GM18507 (cell line): ENCODE data around the gene ANO9.
"Not testable (repeated sequence)": the region's sequence is repeated elsewhere in the genome, so short reads cannot be mapped to it uniquely, and the experiment has no call there.

Experiments
- DNase-seq: peaks from one replicate; pipeline ENCODE4 v3.0.0; 2011; ENCODE audit warnings: low read depth; ENCODE audit not compliant: insufficient read length; ENCODE audit errors: extremely low spot score
- FAIRE-seq: peaks from 2 replicates; lab custom pipeline; 2011; peaks lifted over from hg19 to GRCh38; lab: Jason Lieb, UNC

Gene ANO9

DNA sequence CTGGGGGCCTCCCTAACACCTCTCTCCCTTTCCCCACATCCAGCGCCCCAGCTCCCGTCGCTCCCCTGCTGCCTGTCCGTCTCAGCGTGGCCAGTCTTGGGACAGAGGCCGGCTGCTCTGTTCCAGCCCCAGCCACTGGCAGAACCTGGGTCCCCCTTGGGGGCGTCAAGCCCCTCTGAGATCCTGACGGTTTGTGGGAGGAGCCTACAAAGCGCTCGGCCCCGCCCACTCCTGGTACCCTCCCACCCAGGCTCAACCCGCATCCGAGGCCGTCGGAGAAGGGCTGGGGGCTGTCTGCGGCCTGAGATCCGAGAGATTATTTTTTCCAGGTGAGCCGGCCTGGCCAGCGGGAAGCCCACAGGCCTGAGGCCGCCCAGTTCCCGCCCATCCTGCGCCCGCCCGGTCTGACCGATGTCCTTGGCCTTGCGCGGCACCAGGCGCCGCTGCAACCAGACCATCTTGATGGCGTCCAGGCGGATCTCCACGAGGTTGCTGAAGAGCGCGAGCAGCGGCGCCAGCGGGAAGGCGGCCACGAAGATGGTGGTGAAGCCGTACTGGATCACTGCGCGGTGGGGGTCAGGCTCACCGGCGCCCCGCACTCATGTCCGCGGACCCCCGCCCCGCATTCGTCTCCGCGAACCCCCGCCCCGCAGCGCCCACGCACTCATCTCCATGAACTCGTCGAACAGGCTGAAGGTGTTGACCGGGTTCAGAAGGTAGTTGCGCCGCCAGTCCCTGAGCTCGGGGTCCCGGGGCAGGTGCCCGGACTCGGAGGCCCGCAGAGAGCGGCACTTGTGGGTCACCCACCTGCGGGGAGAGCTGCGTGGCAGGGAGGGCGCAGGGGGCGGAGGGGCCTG is 21.5 kb downstream of the ANO9 start:
- DNase-seq: no peak
- FAIRE-seq: no peak

DNA sequence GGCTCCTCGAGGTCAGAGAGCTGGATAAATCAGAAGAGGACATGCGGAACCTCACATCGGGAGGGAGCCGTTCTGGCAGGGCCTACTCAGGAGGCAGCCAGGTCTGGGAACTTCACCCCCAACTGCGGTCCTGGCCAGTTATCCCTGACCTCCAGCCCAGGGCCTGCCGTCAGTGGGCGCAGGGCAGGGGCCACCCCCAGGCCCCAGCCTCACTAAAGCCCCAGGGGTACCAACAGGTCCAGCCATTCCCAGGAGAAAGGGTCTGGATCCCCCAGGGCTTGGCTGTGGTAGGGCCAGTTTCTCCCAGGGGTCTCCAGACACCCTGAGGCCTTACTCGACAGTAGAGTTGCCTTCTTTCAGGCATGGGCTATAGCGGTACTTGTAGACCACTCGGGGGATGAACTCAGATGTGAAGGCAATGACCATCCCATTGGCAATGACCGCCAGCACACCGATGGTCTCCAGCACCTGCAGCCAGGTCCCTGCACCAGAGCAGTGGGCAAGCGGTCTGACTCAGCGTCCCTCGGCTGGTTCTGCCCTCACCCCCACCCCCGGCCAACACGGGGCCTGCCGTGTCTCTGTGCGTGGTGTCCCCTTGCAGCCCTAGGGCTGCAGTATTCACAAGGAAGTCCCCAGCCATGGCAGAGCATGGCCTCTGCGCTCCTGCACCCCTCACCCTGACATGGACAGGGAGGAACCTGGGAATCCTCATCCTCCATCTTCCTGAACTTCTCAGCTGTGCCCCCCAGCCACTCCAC is 22.4 kb downstream of the ANO9 start:
- no peak for DNase-seq

DNA sequence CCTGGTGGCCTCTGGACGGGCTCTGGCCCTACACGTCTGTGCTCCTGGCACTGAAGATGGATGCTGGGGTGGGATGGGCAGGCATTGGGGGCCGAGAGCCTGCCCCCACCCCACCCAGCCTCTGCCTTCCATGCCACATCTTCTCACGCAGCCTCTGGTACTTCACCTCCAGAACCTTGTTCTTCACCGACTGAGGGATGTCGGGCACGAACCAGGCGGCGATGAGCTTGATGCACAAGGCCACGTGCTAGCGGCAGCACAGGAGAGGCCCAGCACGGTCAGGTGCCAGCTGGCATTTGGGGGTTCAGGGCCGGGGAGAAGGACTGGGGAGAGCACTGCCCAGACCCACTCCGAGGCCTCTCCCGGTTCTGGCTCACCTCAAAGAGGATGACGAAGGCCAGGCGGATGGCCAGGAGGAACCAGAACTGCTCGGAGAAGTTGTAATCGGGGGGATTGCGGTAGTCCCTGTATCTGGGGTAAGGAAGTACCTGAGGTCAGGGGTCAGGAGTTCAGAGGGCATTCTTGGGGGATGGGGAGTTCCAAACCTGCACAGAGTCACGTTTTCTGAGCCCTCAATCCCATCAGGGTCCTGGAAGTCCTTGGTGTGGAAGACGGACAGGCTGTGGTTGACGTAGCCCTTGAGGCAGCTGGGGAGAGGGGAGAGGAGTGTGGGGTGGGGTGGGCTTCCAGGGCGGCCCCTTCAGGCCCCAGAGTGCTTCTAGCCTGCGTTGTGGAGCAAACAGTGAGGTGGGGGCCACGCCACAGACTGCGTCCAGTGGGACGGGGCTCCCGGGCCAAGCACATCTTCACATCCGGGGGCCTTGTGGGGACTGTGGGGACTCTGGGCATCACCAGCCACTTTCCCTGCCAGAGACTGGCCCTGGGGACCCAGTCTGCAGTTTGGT is 23.2 kb downstream of the ANO9 start:
- DNase-seq: no peak
- FAIRE-seq: no peak

More for the DNA sequence above, 22.4 kb downstream of the ANO9 start:
- no peak for FAIRE-seq

DNA sequence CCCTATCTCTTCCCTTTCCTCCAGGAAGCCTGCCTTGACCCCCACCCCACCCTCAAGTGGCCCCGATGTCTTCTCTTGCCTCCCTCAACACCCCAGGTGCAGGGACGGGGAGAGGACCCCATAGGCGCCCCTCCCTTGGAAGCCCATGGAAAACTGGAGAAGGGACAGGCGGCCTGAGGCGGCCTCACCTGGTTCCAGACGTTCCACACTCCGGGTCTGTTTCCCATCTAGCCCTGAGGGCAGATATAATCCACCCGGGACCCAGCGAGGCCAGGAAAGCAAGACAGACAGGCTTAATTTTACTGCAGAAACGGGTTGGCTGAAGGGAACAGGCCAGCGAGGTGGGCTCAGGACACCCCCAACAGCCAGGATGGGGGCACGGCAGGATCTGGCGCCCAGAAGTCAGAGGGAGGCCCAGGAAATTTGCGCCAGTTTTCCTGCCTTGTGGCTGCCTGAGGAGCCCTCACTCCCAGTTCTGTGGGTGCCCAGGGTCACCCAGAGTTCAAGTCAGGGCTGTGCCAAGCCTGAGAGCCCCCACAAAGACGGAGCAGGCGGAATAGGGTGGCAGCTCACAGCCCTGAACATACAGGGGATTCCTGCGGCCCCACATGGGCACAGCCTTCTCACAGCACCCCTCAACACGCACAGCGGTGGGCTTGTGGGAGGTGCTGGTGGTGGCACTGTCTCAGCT is 24.0 kb downstream of the ANO9 start:
- FAIRE-seq (no peak), DNase-seq (no peak)

DNA sequence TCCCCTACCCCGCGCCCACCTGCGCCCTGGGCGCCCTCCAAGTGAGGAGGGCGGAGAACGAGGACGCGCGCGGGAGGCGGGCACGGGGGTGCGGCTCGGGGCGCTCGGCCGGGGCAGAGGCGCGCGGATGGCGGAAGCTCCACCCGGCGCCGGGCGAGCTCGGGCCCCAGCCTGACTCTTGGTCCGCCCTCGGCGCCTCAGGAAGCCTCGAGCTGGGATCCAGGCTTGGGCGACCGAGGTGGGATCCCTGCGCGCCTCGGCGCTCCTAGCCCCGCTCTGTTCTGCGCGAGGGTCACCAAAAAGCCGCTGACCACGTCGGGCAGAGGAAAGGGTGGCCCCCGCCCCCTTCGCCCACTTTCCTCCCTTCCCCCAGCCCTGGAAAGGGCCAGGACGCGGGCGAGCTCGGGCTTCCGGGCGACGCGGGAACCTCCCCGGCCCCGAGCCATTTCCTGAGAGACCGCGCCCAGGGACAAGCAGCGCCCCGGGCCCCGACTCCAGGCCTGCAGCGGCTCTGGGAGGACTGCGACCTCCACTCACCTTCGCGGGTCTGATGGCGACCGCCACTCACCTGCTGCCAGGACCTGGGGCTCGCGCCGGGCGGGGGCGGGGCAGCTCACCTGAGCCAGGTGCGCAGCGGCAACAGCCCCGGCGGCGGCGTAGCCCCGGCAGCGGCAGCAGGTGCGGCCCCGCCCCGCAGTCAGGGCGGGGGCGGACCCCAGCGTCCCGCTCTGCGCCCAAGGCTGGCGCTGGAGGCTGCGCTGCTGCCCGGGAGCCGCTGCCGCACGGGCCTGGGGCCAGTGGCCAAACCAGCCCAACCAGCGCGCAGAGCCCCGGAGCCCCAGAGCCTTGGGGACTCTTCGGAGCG is 24.8 kb downstream of the ANO9 start:
- DNase-seq (no peak), FAIRE-seq (no peak)

DNA sequence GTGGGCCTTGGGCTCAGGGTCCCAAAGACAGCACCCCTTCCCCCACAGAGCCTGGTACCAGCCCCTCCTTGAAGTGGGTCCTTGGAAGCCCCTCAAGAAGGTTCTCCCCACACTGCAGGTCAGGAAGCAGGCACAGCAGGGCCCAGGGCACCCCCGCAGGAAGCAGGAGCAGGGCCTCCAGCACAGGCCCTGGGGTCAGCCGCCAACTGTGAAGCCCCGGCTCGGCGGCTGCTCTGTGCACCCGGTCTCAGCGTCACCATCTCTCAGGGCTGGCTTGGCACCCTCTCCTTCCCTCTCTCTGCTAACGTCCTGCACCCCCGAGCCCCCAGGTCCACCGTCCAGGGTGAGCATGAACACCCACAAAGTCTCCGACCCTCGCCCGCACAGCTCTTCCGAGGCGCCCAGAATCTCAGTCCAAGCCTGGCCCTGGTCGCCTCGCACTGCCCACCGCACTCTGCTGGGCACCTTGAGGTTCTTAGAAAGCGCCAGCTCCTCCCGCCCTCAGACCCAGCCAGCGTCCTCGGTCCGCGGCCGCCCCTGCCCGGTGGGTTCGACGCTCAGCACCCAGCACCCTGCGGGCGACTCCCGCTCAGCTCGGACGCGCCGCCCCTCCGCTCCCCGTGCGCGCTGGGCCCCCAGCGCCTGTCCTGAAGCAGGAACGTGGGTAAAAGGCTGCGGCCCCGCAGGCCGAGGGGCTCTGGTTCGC is 25.6 kb downstream of the ANO9 start:
- FAIRE-seq (no peak), DNase-seq (no peak)

DNA sequence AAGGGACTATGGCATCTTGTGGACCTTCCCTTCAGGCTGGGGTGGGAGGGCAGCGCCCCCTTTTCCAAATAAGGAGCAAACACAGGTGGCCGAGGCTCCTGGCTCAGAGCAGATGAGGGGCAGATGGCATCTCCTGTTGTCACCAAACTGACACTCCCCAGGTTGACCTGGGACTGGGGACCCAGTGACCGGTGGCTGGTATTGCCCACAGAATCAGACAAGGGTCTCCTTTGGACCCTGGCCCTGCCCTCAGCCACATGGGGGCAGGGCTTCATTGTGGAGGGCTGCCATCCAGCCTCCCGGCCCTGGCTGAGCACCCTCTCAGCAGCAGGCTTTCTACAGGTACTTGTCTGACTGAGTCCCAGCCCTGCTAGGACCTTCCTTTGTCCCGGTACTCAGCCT is 26.2 kb downstream of the ANO9 start:
- DNase-seq: no peak
- FAIRE-seq: no peak

DNA sequence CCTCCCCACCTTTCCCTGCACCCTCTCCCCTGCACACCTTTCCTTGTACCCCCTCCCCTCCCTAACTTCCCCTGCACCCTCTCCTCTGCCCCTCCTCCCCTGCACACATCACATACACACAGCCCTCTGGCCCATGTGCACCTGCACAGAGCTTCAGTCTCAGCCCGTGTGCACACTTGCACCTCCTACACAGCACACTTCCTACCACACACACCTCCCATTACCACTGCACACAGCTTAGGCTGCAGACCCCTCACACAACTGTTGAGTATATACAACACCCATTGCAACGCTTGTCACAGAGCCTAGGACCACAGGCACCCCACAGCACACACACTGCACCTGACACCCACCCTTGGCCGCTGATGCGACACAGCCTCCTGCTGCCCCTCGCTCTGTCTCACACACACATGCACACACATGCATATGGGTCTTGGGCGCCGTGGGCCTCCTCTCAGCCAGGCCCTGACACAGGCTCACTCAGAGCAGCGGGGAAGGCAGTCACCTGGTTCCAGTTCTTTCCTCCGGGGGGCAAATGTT is 27.4 kb downstream of the ANO9 start:
- no peak for FAIRE-seq

DNA sequence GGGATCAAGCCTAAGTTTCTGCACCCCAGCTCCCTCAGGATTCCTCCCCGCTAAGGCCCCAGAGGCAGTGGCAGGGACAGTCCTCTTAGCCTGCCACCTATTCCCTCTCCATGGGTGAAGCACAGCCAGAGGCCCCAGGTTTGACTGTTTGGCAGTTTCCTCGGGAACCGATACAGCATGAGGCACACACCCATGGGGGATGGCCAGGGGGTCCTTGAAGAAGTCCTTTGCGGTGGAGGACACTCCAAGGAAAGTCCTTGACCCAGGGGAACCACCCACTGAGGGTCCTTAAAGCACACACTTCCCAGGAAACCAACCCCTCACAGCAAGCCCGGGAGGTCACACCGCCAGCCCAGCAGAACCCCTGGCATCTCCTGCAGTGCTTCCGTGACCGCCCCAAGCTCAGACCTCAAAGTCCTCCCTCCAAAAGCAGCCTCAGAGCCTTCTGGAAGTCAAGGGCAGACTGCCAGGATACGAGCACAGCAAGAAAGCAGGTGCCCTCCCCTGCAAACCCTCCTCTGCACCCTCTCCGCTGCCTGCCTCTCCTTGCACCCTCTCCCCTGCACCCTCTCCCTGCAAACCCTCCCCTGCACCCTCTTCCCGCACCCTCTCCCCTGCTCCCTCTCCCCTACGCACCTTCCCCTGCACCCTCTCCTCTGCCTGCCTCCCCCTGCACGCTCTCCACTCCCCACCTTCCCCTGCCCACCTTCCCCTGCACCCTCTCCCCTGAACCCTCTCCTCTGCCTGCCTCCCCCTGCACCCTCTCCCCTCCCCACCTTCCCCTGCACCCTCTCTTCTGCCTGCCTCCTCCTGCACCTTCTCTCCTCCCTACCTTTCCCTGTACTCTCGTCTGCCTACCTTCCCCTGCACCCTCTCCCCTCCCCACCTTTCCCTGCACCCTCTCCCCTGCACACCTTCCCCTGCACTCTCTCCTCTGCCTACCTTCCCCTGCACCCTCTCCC is 28.4 kb downstream of the ANO9 start:
- no peak for DNase-seq
- no peak for FAIRE-seq

More for the DNA sequence above, 27.4 kb downstream of the ANO9 start:
- DNase-seq: no peak

DNA sequence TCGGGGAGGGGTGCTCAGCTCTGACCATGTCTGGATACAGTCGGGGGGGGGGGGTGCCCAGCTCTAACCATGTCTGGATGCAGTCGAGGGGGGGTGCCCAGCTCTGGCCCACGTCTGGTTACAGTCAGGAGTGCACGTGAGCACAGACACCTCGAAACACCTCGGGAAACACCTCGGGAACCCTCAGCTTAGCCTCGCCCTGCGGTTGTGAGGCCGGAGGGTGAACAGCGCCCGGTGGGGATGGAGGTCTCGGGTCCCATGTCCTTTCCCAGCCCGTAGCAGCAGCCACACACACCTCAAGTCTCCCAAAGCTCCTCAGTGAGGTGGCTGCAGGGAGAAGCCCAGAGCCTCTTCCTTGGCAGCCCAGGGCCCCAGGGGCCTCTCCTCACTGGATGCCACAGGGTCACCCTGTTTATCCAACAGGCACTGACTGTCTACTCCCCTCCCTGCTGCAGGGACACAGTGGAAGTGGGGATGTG is 29.1 kb downstream of the ANO9 start:
- FAIRE-seq: no peak

DNA sequence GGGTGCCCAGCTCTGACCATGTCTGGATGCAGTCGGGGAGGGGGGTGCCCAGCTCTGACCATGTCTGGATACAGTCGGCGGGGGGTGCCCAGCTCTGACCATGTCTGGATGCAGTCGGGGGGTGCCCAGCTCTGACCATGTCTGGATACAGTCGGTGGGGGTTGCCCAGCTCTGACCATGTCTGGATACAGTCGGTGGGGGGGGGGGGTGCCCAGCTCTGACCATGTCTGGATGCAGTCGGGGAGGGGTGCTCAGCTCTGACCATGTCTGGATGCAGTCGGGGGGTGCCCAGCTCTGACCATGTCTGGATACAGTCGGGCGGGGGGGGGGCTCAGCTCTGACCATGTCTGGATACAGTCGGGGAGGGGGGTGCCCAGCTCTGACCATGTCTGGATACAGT is 30.3 kb downstream of the ANO9 start:
- not testable (repeated sequence) for FAIRE-seq, DNase-seq

More for the DNA sequence above, 29.1 kb downstream of the ANO9 start:
- DNase-seq: no peak

DNA sequence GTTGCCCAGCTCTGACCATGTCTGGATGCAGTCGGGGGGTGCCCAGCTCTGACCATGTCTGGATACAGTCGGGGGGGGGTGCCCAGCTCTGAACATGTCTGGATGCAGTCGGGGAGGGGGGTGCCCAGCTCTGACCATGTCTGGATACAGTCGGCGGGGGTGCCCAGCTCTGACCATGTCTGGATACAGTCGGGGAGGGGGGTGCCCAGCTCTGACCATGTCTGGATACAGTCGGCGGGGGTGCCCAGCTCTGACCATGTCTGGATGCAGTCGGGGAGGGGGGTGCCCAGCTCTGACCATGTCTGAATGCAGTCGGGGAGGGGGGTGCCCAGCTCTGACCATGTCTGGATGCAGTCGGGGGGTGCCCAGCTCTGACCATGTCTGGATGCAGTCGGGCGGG is 31.1 kb downstream of the ANO9 start:
- FAIRE-seq: not testable (repeated sequence)

DNA sequence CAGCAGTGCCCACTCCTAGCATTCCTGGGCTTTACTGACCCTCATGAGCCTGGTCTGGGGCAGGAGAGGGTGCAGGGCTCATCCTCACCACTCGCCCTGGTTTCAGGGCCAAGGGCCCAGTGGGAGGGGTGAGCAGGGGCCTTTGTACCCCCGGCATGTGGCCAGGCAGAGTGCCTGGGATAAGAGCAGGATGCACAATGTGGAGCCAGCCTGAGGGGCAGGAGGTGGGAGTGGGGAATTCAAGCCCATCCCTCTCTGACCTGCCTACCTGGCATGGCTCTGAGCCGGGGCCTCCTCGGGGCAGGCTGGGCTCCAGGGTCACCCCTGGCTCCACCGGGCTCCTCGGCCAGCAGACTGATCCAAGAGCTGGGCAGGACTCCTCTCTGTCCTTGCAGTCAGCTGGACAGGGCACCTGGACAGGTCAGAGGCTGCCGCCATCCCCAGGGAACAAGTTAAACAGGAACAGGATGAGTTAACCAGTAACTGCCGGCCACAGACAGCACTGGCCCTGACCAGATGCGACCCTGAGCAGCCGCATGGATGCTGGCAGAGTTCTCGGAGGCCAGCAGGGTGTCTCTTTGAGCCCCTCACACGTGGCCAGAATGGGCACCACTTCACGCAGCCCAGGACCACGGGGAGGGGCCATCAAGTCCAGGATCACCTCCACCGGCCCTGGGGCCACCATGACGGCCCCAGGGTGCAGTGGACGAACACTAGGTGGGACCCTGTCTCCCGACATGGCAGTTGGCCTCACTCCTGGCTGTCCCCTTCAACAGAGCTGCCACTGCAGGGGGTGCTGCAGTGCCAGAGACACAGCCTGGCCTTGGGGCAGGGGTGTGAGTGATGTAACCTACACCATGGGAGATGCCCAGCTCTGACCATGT is 32.0 kb downstream of the ANO9 start:
- FAIRE-seq (no peak), DNase-seq (no peak)

More for the DNA sequence above, 31.1 kb downstream of the ANO9 start:
- DNase-seq: not testable (repeated sequence)

DNA sequence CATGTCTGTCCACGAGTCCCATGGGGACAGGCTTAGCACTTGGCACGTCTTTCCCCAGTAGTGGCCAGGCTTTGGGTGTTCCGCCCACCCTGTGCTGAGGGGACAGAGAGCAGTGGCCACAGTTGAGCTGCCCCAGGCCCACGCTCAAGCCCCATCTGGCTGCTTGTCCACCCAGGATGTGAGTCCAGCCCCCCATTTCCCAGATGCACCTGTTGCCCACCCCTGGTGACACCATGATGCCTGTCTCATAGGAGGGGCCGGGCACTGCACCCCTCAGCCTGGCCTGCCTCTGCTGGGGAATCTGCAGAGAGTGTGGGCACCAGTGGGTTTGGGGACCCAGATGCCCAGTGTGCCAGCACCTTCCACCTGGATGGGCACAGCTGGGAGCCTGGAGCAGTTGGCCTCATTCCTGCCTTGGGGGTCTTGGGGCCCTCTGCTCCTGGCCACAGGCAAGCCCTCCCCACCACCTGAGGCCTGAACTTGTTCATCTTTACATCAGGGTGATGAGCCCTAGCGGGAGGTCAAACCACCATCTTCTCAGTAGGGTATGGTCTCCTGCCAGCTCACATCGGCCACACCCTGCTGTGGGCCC is 32.7 kb downstream of the ANO9 start:
- DNase-seq (no peak), FAIRE-seq (no peak)
